Duodenal mucosa (tissue), 2 donors: ENCODE data around the gene LYPD6B.

Source experiments
- H3K27ac ChIP-seq: one replicate; pipeline ENCODE4 v1.7.0; 2013; ENCODE audit warnings: low read depth, low read length
- H3K27me3 ChIP-seq, 2 donors: one replicate each; pipeline ENCODE4 v1.7.0; 2013; ENCODE audit warnings: low read length in 2 of 2, control low read depth in 1 of 2; ENCODE audit not compliant: insufficient read depth in 2 of 2, control insufficient read depth in 1 of 2
- H3K36me3 ChIP-seq, 2 donors: one replicate each; pipeline ENCODE4 v1.7.0; 2013; ENCODE audit warnings: low read length in 2 of 2, control low read depth in 1 of 2; ENCODE audit not compliant: insufficient read depth in 2 of 2, control insufficient read depth in 1 of 2
- H3K4me1 ChIP-seq, 2 donors: one replicate each; pipeline ENCODE4 v1.7.0; 2013; ENCODE audit warnings: low read length in 2 of 2, control low read depth in 1 of 2; ENCODE audit not compliant: insufficient read depth in 2 of 2, control insufficient read depth in 1 of 2
- H3K4me3 ChIP-seq, 2 donors: one replicate each; pipeline ENCODE4 v1.7.0; 2013; ENCODE audit warnings: low read length in 2 of 2, low read depth in 1 of 2
- H3K9ac ChIP-seq, 2 donors: one replicate each; pipeline ENCODE4 v1.7.0; 2013; ENCODE audit warnings: low read length in 2 of 2, low read depth in 1 of 2
- H3K9me3 ChIP-seq, 2 donors: one replicate each; pipeline ENCODE4 v1.7.0; 2013; ENCODE audit warnings: low read length in 2 of 2, control low read depth in 1 of 2; ENCODE audit not compliant: control insufficient read depth in 1 of 2

LYPD6B gene

DNA sequence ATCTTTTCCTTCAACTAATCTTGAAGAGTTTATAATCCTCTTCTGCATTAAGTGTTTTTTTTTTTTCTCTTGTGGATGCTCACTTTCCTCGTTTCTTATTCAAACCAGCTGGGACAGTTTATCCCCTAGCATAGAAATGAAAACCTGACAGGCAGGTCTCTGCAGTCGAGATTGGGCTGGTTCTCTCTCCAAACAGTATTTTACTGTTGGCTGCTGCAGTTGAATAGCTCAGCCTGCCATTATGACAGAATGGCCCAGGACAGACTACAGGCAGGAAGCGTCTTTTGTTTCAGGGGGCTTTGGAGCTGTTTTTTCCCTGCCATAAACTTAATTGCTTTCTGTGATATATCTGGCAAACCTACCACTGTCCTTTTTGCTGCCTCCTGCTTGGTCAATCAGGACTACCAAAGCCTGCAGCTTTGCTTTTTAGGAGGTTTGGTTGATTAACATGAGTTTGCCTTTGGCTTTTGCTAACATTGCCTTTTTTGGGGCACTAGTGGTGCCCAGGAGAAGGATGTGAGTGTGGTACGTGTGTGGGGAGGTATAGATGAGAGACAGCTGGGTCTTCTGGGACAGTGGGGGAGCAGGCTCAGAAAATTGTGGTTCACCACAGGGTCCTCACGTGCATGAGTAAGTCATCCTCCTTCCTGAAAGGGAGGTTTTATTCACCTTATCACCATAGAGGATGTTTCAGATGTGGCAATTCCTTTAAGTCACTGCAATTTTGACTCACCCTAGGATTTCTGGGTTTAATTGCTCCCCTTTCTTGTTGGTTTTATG lies 128.7 kb downstream of the LYPD6B start:
- H3K4me3 ChIP-seq: no peak overlapping the region
- no peaks in the 10 kb centered on the region for H3K36me3 ChIP-seq
- no peaks in the 10 kb centered on the region for H3K9me3 ChIP-seq
- H3K27me3 ChIP-seq: peaks cover 0 to 3% of the 10 kb centered on the region in 2 donors
- no peak overlapping the region for H3K9ac ChIP-seq
- H3K4me1 ChIP-seq: peaks cover 9 to 27% of the 10 kb centered on the region in 2 donors
- no peak overlapping the region for H3K27ac ChIP-seq

DNA sequence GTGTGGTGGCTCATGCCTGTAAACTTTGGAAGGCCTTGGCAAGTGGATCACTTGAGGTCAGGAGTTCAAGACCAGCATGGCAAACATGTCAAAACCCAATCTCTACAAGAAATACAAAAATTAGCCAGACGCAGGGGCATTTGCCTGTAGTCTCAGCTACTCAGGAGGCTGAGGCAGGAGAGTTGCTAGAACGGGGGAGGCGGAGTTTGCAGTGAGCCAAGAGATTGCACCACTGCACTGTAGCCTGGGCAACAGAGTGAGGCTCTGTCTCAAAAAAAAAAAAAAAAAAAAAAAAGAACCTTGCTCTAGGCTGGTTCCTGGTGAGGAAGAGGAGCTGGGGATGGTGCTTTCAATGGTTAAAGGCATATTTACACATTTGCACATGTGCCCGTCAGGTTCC lies 129.4 kb downstream of the LYPD6B start:
- peaks cover 0 to 3% of the 10 kb centered on the region in 2 donors for H3K27me3 ChIP-seq
- no peak overlapping the region for H3K4me3 ChIP-seq
- H3K9me3 ChIP-seq: no peaks in the 10 kb centered on the region
- H3K4me1 ChIP-seq: peaks cover 9 to 27% of the 10 kb centered on the region in 2 donors
- H3K36me3 ChIP-seq: no peaks in the 10 kb centered on the region
- H3K9ac ChIP-seq: no peak overlapping the region
- H3K27ac ChIP-seq: no peak overlapping the region

DNA sequence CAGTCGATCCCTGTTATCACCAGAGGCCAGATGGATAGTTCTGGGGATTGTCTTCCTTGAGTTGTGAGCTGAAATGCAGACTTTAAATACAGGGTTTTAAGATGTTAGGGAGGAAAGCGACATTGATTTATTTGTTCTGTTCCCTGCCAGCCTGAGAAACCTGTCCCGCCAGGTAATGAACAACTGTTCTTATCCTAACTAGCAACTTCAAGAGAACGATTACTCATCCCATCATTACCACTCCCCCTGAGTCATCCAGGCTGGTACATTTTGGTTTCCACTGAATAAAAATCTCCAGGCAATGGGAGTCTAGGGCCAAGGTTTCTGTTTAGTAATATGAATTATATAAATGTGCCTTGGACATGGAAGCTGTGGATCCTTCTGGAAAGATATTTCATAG lies 131.2 kb downstream of the LYPD6B start:
- Histone ChIP-seq H3K36me3 (no peaks in the 10 kb centered on the region), H3K4me3 (peak overlapping the region in 1 of 2 donors; percentile 41), H3K27ac (no peak overlapping the region), H3K9me3 (no peaks in the 10 kb centered on the region), H3K27me3 (peaks cover 0 to 3% of the 10 kb centered on the region in 2 donors), H3K9ac (no peak overlapping the region), H3K4me1 (peaks cover 9 to 27% of the 10 kb centered on the region in 2 donors)

- Histone ChIP-seq H3K9ac (no peak overlapping the region), H3K4me3 (no peak overlapping the region), H3K27ac (no peak overlapping the region), H3K9me3 (no peaks in the 10 kb centered on the region), H3K27me3 (peaks cover 0 to 3% of the 10 kb centered on the region in 2 donors), H3K4me1 (peaks cover 9 to 27% of the 10 kb centered on the region in 2 donors), H3K36me3 (no peaks in the 10 kb centered on the region)
Measured at GRCh38 chr2:149170156-149170555, 131.7 kb downstream of the LYPD6B start.

GRCh38 chr2:149170911-149171310 lies 132.4 kb downstream of the LYPD6B start:
- Histone ChIP-seq H3K27me3 (peaks cover 0 to 3% of the 10 kb centered on the region in 2 donors), H3K9ac (no peak overlapping the region), H3K4me3 (no peak overlapping the region), H3K27ac (no peak overlapping the region), H3K36me3 (no peaks in the 10 kb centered on the region), H3K4me1 (peaks cover 9 to 27% of the 10 kb centered on the region in 2 donors), H3K9me3 (no peaks in the 10 kb centered on the region)

- no peaks in the 10 kb centered on the region for H3K36me3 ChIP-seq
- no peaks in the 10 kb centered on the region for H3K9me3 ChIP-seq
- no peak overlapping the region for H3K9ac ChIP-seq
- H3K27ac ChIP-seq: no peak overlapping the region
- H3K4me3 ChIP-seq: no peak overlapping the region
- H3K27me3 ChIP-seq: no peaks in the 10 kb centered on the region
- peaks cover 9 to 27% of the 10 kb centered on the region in 2 donors for H3K4me1 ChIP-seq
Measured at GRCh38 chr2:149173220-149173619, 134.7 kb downstream of the LYPD6B start.

- H3K4me1 ChIP-seq: peaks cover 0 to 7% of the 10 kb centered on the region in 2 donors
- no peaks in the 10 kb centered on the region for H3K9me3 ChIP-seq
Measured at GRCh38 chr2:149175956-149176355, 137.5 kb downstream of the LYPD6B start.

DNA sequence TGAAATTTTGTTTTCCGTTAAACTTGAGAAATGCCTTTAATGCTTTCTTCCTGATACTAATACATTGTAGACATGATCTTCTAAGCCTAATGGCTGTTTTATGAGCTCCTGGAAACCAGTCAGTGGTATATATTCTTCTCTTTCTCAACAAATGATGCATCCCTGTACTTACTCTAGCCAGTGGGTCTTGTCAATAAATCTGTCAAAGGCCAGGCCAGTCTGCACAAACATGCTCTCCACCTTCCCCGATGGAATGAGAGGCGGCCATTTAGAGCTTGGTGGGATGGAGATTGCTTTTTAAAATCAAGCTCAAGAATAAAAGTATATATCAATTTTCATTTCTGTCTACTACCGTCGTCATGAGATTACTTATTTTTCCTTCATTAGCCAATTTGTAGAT lies 140.1 kb downstream of the LYPD6B start:
- Histone ChIP-seq H3K9ac (no peak overlapping the region), H3K4me1 (no peaks in the 10 kb centered on the region), H3K27me3 (no peaks in the 10 kb centered on the region), H3K9me3 (no peaks in the 10 kb centered on the region), H3K4me3 (no peak overlapping the region), H3K36me3 (no peaks in the 10 kb centered on the region), H3K27ac (no peak overlapping the region)

More at GRCh38 chr2:149175956-149176355, 137.5 kb downstream of the LYPD6B start:
- no peaks in the 10 kb centered on the region for H3K36me3 ChIP-seq
- no peak overlapping the region for H3K4me3 ChIP-seq
- no peak overlapping the region for H3K9ac ChIP-seq
- H3K27ac ChIP-seq: no peak overlapping the region
- no peaks in the 10 kb centered on the region for H3K27me3 ChIP-seq

DNA sequence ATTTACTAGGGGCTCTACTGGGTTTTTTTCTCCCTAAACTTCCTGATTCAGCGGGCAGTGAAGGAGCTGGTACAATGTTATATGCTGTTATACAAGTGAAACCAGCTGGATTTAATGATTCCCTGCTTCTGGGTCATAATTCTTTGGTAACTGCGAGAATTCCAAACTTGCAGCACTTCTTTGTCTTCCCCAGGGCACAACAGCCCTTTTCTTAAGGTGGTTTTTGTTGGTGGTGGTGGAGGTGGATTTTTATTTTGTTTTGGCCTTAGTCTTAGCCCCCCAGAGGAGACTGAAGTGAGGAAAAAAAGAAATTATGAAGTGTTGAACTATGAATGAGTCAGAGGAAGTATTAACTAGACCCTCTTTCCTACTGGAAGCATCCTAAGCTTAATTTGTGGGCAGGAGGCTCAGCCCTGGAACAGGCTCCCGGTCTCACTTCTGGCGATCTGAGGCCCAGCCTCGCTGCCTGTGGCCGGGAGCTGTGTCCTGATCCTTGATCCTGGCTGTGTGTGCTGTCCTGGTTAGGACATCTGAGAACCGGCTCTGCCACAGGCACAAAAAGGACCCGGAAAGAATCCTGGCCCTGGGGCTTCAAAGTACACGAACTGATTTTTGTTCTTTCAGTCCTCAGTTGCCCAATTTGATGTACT lies 141.9 kb downstream of the LYPD6B start:
- H3K4me3 ChIP-seq: no peak overlapping the region
- H3K27me3 ChIP-seq: no peaks in the 10 kb centered on the region
- no peaks in the 10 kb centered on the region for H3K9me3 ChIP-seq
- no peaks in the 10 kb centered on the region for H3K36me3 ChIP-seq
- H3K27ac ChIP-seq: no peak overlapping the region
- H3K9ac ChIP-seq: no peak overlapping the region
- H3K4me1 ChIP-seq: no peaks in the 10 kb centered on the region

GRCh38 chr2:149183187-149183586 lies 144.7 kb downstream of the LYPD6B start:
- Histone ChIP-seq H3K9me3 (no peaks in the 10 kb centered on the region), H3K36me3 (no peaks in the 10 kb centered on the region), H3K9ac (no peak overlapping the region), H3K4me1 (no peaks in the 10 kb centered on the region), H3K4me3 (no peak overlapping the region), H3K27me3 (no peaks in the 10 kb centered on the region), H3K27ac (no peak overlapping the region)
